ENCODE results near the gene TRPM3. TPM values are rescaled to one million over a fixed set of nuclear protein-coding genes. Genes with fewer than 3 reads are reported as not detected.

Gene TRPM3
- total RNA-seq, 1 experiment from 2014 or later, result not detected

DNA sequence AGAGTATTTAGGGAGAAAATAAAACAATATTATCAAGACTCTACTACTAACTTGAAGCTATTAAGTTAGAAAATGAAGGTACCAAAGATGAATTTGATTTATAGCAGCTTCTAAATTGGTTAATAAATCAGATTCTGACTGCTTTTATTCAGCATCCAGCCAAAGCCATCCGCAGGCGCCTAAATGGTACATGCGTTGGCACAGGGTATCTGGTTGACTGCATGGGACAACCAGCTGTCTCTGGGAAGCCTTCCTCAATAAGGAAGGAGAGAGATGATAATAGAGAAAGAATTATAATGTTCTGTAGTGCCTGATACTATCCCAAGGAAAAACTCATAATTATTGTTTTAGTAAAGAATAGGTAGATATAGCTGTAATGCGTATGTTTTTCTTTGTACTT lies 9.1 kb upstream of the TRPM3 start:
- in situ Hi-C loops (cut with HindIII; ENCODE audit: low pct_unique_long_range_greater_than_20kb, low sequenced_read_pairs) (no loop called here), intact Hi-C loops (cut with micrococcal nuclease; ENCODE audit: unreplicated experiment) (no loop called here)
- Histone ChIP-seq H3K4me3 (ENCODE audit: low read depth in 2 of 2, low read length in 2 of 2) (no peak overlapping the region), H3K27me3 (ENCODE audit: control insufficient read depth, insufficient read depth, low read length) (no peaks in the 10 kb centered on the region), H3K9me3 (ENCODE audit: control insufficient read depth, insufficient read depth, low read depth, low read length) (no peaks in the 10 kb centered on the region), H3K36me3 (ENCODE audit: control insufficient read depth, insufficient read depth, low read length) (no peaks in the 10 kb centered on the region), H3K27ac (ENCODE audit: low read length) (no peak overlapping the region), H3K4me1 (ENCODE audit: control insufficient read depth, insufficient read depth, low read length) (no peaks in the 10 kb centered on the region)
- DNase-seq (ENCODE audit: low read depth, low spot score) (no peak), ATAC-seq (no peak)
- CTCF ChIA-PET, result no interaction called here
- TF ChIP-seq TCF7L2 (IDR thresholded peaks at IDR 0.05; ENCODE audit: low read depth, low read length) (no peak), POLR2AphosphoS5 (IDR thresholded peaks at IDR 0.05; ENCODE audit: low read depth, low read length) (no peak), SIN3A (IDR thresholded peaks at IDR 0.05; ENCODE audit: borderline replicate concordance, insufficient read depth, low read depth, low read length) (no peak)
- TF ChIP-seq, protein P1, sequence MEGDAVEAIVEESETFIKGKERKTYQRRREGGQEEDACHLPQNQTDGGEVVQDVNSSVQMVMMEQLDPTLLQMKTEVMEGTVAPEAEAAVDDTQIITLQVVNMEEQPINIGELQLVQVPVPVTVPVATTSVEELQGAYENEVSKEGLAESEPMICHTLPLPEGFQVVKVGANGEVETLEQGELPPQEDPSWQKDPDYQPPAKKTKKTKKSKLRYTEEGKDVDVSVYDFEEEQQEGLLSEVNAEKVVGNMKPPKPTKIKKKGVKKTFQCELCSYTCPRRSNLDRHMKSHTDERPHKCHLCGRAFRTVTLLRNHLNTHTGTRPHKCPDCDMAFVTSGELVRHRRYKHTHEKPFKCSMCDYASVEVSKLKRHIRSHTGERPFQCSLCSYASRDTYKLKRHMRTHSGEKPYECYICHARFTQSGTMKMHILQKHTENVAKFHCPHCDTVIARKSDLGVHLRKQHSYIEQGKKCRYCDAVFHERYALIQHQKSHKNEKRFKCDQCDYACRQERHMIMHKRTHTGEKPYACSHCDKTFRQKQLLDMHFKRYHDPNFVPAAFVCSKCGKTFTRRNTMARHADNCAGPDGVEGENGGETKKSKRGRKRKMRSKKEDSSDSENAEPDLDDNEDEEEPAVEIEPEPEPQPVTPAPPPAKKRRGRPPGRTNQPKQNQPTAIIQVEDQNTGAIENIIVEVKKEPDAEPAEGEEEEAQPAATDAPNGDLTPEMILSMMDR (IDR thresholded peaks at IDR 0.05), result no peak
- TF ChIP-seq, protein P2, sequence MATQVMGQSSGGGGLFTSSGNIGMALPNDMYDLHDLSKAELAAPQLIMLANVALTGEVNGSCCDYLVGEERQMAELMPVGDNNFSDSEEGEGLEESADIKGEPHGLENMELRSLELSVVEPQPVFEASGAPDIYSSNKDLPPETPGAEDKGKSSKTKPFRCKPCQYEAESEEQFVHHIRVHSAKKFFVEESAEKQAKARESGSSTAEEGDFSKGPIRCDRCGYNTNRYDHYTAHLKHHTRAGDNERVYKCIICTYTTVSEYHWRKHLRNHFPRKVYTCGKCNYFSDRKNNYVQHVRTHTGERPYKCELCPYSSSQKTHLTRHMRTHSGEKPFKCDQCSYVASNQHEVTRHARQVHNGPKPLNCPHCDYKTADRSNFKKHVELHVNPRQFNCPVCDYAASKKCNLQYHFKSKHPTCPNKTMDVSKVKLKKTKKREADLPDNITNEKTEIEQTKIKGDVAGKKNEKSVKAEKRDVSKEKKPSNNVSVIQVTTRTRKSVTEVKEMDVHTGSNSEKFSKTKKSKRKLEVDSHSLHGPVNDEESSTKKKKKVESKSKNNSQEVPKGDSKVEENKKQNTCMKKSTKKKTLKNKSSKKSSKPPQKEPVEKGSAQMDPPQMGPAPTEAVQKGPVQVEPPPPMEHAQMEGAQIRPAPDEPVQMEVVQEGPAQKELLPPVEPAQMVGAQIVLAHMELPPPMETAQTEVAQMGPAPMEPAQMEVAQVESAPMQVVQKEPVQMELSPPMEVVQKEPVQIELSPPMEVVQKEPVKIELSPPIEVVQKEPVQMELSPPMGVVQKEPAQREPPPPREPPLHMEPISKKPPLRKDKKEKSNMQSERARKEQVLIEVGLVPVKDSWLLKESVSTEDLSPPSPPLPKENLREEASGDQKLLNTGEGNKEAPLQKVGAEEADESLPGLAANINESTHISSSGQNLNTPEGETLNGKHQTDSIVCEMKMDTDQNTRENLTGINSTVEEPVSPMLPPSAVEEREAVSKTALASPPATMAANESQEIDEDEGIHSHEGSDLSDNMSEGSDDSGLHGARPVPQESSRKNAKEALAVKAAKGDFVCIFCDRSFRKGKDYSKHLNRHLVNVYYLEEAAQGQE (IDR thresholded peaks at IDR 0.05; ENCODE audit: insufficient read depth in 1 of 2, low read depth in 2 of 2, low read length in 1 of 2), result no peak
- POLR2A ChIA-PET, result no interaction called here
- no TSS peak for BruUV-seq (replicated peaks)

DNA sequence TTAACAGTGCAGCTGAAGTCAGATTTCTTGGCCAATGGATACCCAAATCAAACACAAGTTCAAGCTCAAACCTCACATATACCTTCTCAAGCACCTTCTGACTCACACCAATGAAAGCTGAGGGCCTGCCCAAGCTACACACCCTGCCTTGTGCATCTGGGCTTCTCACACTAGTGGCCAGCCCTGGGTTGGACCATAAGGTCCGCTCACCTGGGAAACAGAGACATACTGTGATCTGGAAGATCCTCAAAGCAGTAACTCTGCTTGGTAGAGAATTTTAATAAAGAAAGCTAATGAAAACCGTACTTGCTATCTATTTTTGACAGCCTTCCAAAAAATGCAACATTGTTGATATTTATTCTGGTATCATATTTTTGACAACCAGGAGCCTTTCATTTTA lies 7.4 kb upstream of the TRPM3 start:
- in situ Hi-C loops (cut with HindIII; ENCODE audit: low pct_unique_long_range_greater_than_20kb, low sequenced_read_pairs), result no loop called here
- CTCF ChIA-PET, result no interaction called here

More for the DNA sequence above, 7.4 kb upstream of the TRPM3 start:
- intact Hi-C loops (cut with micrococcal nuclease; ENCODE audit: unreplicated experiment), result no loop called here
- H3K4me3 ChIP-seq (ENCODE audit: low read depth in 2 of 2, low read length in 2 of 2), result no peak overlapping the region
- ATAC-seq, result no peak
- no peaks in the 10 kb centered on the region for H3K36me3 ChIP-seq (ENCODE audit: control insufficient read depth, insufficient read depth, low read length)
- H3K27ac ChIP-seq (ENCODE audit: low read length), result no peak overlapping the region
- TF ChIP-seq TCF7L2 (IDR thresholded peaks at IDR 0.05; ENCODE audit: low read depth, low read length) (no peak), POLR2AphosphoS5 (IDR thresholded peaks at IDR 0.05; ENCODE audit: low read depth, low read length) (no peak)
- TF ChIP-seq, protein P2 (IDR thresholded peaks at IDR 0.05; ENCODE audit: insufficient read depth in 1 of 2, low read depth in 2 of 2, low read length in 1 of 2), result no peak
- TF ChIP-seq, protein P1 (IDR thresholded peaks at IDR 0.05), result no peak
- H3K9me3 ChIP-seq (ENCODE audit: control insufficient read depth, insufficient read depth, low read depth, low read length), result no peaks in the 10 kb centered on the region
- BruUV-seq (replicated peaks), result no TSS peak
- H3K4me1 ChIP-seq (ENCODE audit: control insufficient read depth, insufficient read depth, low read length), result no peaks in the 10 kb centered on the region
- no peaks in the 10 kb centered on the region for H3K27me3 ChIP-seq (ENCODE audit: control insufficient read depth, insufficient read depth, low read length)
- DNase-seq (ENCODE audit: low read depth, low spot score), result no peak
- POLR2A ChIA-PET, result no interaction called here

Measured in Panc1 (cell line).